ENCODE measurements around the gene RNF38.
"Not testable (repeated sequence)": the region's sequence is repeated elsewhere in the genome, so short reads cannot be mapped to it uniquely, and the experiment has no call there.

The RNF38 gene

GRCh38 chr9:36337002-36337401 lies 63.1 kb downstream of the RNF38 start:
- in situ Hi-C loops (cut with MboI; ENCODE audit: low sequenced_read_pairs), result no loop called here

DNA sequence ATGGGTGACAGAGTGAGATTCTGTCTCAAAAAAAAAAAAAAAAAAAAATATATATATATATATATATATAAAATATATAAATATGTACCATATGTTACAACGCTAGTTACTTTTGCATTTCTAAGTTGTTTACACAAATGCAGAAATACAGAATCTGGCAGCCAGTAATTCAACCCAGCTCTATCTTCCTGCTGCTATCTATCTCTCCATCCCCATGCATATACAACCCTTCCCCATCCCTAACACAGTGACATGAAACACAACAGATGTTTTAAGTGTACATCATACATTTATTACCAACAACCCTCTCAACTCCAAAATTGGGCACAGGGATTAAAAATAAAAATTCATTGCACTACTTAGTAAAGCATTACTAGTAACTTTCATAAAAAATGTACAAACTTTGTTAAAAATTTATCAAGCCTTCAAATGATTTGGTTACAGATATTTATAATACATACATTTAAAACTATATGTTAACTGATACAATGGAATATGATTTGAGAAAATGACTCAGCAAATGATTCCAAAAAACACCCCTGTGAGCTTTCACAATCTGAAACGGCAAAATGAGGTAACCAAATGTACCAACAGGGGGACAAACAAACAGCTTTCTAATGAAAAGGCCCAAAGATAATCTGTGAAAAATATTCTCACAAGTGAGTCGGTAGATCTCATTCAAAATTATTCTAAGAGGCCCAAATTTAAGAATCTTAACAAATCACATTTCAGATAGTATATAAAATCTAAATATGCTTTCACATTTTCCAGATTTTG lies 63.8 kb downstream of the RNF38 start:
- in situ Hi-C loops (cut with MboI; ENCODE audit: low sequenced_read_pairs), result no loop called here

- in situ Hi-C loops (cut with MboI; ENCODE audit: low sequenced_read_pairs), result no loop called here
Measured at GRCh38 chr9:36332006-36332405, 68.1 kb downstream of the RNF38 start.

DNA sequence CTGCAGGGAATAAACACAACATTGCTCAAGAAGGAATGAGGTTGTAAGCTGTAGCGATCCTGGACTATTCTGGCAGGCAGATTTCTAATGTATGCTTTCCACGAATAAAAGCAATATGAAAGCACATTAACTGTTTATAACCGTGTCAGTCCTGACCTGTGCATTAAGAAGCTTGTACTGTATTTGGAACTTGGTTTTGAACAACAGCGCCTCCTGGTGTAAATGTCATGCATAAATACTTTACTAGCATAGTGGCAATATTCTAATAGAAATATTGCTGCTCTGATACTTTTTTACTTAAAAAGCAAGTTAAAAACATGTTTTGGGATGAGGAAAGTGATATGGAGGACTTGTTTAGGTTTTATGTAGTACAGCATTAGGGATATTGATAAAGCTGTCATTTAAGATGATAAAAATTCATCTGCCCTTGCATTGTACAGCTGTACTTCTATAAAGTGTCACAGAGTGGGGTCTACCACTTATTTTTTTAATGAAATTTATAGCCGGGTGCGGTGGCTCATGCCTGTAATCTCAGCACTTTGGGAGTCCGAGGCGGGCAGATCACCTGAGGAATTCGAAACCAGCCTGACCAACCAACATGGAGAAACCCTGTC lies 71.2 kb downstream of the RNF38 start:
- in situ Hi-C loops (cut with MboI; ENCODE audit: low sequenced_read_pairs), result no loop called here

DNA sequence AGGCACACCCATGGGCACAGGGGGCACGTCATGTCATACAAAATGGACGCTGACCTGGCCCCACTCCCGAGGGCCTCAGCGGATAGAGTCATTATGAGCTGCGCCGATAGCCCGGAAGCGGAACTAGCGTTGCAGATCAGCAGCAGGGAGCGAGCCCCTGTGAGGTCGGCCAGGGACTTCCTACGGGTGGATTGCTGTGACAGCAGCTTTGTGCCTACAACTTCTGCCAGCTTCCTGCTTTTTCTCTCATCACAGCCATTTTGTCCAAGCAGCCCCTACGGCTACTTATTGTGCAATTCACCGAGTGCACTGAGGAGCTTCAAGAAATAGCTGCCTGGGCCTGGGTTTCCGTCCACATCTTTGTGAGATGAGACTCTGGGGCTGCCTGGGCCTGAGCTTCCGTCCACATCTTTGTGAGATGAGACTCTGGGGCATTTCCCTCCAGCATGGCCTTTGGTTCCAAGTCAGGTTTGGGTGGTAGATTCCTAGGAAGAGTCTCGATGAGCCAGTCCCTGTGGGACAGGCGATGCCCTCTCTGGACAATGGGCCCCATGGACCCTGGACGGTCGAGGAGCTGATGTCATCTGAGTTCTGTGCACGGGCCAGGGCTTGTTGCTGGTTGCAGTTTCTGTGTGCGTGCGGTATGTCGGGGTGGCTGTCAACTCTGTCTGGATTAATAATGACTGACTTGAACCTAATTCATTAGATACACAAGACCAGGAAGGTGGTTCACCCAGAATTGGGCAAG lies 74.8 kb downstream of the RNF38 start:
- in situ Hi-C loops (cut with MboI; ENCODE audit: low sequenced_read_pairs), result no loop called here

DNA sequence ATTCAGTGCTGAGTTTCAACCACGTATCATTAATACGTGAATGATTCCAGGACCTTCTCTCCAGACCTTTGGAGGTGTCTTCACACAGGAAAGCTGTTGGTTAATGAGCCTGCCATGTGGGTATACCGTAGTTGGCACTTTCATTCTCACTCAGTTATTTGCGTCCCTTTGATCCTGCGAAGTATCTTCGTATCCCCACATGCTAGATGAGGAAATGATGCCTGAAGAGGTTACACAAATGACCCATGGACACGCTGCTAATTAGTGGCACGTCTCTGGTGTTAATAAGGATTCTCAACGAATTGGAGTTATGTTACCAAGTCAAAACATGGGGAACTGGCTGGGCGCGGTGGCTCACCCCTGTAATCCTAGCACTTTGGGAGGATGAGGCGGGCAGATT lies 76.1 kb downstream of the RNF38 start:
- in situ Hi-C loops (cut with MboI; ENCODE audit: low sequenced_read_pairs), result no loop called here

DNA sequence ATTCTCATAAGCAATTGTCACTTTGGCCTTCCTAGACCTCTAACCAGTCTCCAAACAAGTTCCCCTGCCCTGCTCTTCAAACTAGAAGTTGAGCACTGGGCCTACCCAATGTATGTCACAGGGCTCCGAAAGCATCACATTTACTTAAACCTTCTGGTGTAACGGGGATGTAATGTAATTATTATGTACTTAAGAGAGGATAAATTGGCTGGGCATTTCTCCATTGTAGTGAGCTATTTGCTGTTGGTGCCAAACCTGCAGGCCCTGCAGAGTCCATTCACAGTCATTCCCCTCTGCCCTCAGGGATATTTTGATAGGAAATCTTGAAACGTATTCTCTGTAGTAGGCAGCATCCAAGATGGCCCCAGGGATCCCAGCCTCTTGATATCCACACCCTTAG lies 77.6 kb downstream of the RNF38 start:
- in situ Hi-C loops (cut with MboI; ENCODE audit: low sequenced_read_pairs), result no loop called here

DNA sequence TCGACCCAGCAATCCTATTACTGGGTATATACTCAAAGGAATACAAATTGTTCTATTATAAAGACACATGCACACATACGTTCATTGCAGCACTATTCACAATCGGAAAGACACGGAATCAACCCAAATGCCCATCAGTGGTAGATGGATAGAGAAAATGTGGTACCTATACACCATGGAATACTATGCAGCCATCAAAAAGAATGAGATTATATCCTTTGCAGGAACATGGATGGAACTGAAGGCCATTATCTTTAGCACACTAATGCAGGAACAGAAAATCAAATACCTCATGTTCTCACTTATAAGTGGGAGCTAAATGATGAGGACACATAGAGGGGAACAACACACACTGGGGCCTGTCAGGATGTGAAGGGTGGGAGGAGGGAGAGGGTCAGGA lies 78.2 kb downstream of the RNF38 start:
- in situ Hi-C loops (cut with MboI; ENCODE audit: low sequenced_read_pairs), result not testable (repeated sequence)

GRCh38 chr9:36320466-36320865 lies 79.6 kb downstream of the RNF38 start:
- in situ Hi-C loops (cut with MboI; ENCODE audit: low sequenced_read_pairs), result no loop called here

- in situ Hi-C loops (cut with MboI; ENCODE audit: low sequenced_read_pairs), result no loop called here
Measured at GRCh38 chr9:36319806-36320205, 80.3 kb downstream of the RNF38 start.

DNA sequence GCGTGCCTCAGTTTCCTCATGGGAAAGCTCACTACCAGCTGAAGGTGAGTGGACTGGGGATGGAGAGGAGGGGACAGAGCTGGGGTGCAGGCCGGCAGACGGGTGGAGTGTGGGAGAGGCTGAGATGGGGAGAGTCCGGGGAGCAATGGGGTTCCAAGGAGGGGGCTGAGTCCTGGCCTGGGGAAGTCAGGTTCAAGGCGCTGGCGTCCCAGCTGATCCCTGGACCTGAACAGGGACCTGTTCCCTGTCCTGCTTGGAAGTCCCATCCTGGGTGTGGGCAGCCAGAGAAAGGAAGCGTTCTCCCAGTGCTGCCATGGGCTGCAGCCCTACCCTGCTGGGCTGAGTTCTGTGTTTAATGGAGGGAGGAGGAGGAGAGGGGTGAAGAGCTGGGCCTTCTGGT lies 80.9 kb downstream of the RNF38 start:
- in situ Hi-C loops (cut with MboI; ENCODE audit: low sequenced_read_pairs), result no loop called here

DNA sequence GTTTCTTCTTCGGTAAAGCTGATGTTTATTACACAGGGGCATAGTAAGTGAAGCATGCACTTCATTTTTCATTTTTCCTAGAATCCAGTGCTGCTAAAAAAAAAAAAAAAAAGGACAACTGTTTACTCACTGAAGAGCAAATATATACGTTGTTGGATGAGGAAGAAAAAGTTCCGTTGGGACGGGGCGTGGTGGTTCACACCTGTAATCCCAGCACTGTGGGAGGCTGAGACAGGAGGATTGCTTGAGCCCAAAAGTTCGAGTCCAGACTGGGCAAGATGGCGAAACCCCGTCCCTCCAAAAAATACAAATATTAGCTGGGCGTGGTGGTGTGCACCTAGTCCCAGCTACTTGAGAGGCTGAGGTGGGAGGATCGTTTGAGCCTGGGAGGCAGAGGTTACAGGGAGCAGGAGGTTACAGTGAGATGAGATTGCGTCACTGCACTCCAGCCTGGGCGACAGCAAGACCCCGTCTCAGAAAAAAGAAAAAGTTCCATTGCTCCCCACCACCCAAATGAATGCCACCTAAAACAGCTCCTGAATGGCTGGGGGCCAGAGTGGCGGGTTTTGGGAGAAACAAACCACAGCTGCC lies 81.8 kb downstream of the RNF38 start:
- in situ Hi-C loops (cut with MboI; ENCODE audit: low sequenced_read_pairs), result no loop called here

- in situ Hi-C loops (cut with MboI; ENCODE audit: low sequenced_read_pairs), result no loop called here
Measured at GRCh38 chr9:36317766-36318165, 82.3 kb downstream of the RNF38 start.

- in situ Hi-C loops (cut with MboI; ENCODE audit: low sequenced_read_pairs), result no loop called here
Measured at GRCh38 chr9:36316611-36317317, 83.3 kb downstream of the RNF38 start.

GRCh38 chr9:36316049-36316448 lies 84.0 kb downstream of the RNF38 start:
- in situ Hi-C loops (cut with MboI; ENCODE audit: low sequenced_read_pairs), result no loop called here

- in situ Hi-C loops (cut with MboI; ENCODE audit: low sequenced_read_pairs), result no loop called here
Measured at GRCh38 chr9:36315283-36315682, 84.8 kb downstream of the RNF38 start.

DNA sequence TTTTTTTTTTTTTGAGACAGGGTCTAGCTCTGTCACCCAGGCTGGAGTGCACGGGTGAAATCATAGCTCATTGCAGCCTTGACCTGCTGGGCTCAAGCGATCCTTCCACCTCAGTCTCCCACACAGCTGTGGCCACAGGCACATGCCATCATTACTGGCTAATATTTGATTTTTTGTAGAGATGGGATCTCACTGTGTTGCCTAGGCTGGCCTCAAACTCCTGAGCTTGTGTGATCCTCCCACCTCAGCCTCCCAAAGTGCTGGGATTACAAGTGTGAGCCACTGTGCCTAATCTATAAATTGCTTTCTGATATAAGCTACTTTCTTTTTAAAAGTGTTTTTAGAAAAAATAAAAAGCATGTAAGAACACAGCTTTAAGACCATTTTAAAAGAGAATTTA lies 85.3 kb downstream of the RNF38 start:
- in situ Hi-C loops (cut with MboI; ENCODE audit: low sequenced_read_pairs), result no loop called here

DNA sequence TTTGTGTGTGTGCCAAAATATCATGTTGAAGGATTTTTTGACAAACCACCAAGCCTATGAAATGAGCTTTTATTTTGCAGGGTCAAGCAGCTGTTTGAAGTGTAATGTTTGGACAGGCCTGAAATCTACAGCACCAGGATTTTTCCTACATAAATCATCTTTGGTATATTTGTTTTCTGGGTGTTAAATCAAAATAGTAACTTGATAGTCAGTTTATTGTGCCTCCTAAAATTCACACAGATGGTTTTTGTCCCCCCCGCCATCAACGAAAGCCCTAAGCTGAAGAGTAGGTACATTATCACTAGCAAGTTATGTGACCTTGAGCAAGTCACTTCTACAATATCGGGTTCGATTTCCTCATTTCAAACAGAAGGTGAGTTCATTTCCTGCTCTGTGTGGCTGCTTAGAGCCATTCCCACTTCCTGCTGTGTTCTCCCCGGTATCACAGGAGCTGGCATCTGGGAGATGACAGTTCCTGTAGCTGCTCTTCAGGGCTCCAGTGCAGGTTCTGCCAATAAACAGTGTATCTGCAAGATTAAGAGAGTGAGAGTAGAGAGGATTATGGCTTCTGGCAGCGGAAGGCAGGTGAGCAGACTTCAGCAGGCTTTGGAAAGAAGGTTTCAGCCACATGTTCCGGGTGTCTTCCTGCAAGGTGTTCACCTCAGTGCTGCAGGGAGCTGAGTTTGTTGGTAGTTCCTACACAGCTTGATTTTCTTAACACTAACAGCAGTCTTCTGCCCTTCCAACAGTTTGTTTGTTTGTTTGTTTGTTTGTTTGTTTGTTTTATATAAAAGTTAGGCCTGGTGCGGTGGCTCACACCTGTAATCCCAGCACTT lies 93.4 kb downstream of the RNF38 start:
- in situ Hi-C loops (cut with MboI; ENCODE audit: low sequenced_read_pairs), result no loop called here

- in situ Hi-C loops (cut with MboI; ENCODE audit: low sequenced_read_pairs), result not testable (repeated sequence)
Measured at GRCh38 chr9:36304366-36304765, 95.7 kb downstream of the RNF38 start.

DNA sequence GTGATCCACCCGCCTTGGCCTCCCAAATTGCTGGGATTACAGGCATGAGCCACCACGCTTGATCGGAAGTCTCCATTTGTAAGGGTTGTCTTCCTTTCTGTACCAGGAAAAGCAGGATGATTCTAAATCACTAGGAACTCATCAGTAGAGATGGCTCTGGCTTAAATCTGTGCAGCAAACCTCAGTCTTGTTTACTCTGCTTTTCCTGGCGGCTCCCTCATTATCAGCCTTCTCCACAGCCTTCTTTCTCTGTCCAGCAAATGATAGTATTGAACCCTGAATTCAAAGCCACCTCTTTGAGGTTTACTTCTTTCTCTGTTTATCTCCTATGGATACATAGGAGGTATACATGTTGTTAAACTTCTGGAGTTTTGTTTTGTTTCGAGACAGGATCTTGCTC lies 98.8 kb downstream of the RNF38 start:
- in situ Hi-C loops (cut with MboI; ENCODE audit: low sequenced_read_pairs), result no loop called here

Measured in HL-60/S4 treated with retinoic acid at 250 ng/mL for 4 days and 3 days (cell line).